HG03571 (cell line): Measurements from ENCODE around the gene GNL3L.
"Not testable (repeated sequence)": the region's sequence is repeated elsewhere in the genome, so short reads cannot be mapped to it uniquely, and the experiment has no call there.

ENCODE experiments used
- ATAC-seq: cut with Tn5 transposase; IDR thresholded peaks from one replicate; pipeline ENCODE4 v1.9.1; 2021; ENCODE audit not compliant: unreplicated experiment

The GNL3L gene

DNA sequence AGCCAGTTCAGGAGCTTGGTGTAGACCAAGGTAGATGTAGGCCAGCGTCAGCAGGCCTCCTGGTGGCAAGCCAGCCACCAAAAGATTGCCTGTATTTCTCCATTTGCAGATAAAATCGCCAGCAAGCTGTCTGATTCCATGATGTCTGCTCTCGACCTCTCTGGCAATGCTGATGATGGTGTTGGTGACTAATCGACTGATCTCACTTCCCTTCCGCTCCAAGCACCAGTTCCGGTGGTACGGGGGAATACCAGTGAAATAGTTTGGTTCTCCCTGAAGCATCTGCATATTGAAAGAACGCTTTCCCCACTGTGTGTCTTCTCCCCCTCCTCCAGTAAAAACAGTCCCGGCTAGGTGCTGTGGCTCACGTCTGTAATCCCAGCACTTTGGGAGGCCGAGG lies 30.4 kb downstream of the GNL3L start:
- no peak for ATAC-seq

DNA sequence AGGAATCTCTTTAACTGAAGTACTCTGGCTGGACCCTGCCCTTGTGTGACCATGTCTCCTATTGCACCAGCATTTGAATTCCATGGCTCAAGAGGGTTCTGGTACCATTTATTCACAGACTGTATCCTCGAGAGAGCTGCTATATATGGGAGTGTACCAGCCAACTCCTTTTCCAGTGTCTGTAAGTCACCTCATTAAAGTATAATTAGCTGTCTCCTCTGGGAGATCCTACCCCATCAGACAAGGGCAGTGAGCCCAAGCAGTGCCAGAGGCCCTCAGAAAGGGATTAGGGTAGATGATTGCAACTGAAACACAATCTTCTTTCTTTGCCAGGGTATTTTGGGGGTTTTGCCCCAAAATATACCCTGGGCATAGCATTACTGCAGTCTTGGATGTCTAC lies 31.6 kb downstream of the GNL3L start:
- no peak for ATAC-seq

DNA sequence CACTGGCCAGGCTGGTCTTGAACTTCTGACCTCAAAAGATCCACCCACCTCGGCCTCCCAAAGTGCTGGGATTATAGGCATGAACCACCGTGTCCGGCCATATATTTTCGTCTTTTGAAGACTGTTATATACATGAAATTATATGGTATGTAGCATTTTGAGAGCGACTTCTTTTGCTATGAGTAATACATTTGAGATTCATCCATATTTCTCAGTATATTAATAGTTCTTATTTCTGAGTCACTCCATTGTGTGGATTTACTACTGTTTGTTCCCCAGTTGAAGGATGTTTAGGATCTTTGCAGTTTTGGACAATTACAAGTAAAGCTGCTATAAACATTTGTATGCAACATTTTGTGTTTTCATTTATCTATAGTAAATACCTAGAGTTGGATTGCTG lies 34.9 kb downstream of the GNL3L start:
- ATAC-seq, result no peak

DNA sequence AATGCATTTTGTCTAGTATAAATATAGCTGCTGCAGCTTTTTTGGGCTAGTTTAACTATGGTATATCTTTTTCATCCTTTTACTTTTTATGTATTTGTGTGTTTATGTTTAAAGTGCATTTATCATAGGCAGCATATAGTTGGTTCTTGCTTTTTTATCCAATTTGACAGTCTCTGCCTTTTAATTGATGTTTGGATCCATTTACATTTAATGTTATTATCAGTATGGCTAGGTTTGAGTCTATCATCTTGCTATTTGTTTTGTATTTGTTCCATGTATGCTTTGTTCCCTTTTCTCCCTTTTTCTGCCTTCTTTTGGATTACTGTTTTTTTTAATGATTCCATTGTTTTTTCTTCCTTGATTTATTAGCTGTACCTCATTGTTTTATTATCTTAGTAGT lies 40.3 kb downstream of the GNL3L start:
- no peak for ATAC-seq

DNA sequence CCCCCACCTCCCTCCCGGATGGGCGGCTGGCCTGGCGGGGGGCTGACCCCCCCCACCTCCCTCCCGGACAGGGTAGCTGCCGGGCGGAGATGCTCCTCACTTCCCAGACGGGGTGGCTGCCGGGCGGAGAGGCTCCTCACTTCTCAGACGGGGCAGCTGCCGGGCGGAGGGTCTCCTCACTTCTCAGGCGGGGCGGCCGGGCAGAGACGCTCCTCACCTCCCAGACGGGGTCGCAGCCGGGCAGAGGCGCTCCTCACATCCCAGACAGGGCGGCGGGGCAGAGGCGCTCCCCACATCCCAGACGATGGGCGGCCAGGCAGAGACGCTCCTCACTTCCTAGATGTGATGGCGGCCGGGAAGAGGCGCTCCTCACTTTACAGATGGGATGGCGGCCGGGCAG lies 42.6 kb downstream of the GNL3L start:
- not testable (repeated sequence) for ATAC-seq

DNA sequence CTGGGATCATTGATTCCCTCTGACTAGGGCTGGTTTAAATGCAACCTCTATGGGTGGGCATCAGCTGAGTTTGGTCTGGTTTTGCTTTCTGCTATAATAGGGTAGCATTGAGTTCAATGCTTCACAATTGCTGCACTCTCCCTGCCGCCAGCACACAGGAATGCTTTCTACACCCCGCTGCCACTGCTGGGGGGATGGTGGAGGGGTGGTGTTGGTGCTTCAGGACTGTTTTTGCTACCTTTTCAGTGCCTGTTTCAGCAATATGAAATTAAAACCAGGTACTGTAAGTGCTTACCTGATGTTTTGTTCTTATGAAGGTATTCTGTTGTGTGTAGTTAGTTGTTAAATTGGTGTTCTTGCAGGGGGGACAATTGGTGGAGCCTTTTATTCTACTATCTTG lies 67.7 kb downstream of the GNL3L start:
- no peak for ATAC-seq

DNA sequence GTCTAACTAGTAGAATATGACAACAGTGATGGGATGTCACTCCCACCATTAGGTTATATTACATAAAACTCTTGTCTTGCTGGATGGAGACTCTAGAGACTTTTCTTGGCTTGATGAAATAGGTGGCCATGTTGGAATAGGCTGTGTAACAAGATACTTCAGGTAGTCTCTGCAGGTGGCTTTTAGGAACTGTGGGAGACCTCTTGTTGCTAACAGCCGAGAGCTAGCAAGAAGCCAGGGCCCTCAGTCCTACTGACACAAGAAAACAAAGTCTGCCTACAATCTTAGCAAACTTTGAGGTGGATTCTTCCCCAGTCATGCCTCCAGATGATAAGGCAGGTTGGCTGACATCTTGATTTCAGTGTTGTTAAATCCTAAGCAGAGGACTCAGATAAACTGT lies 72.5 kb downstream of the GNL3L start:
- ATAC-seq, result no peak
